Prostate gland (tissue), 2 donors: ENCODE measurements around the gene DGAT2L6.

Source experiments
- POLR2AphosphoS5 ChIP-seq: sonication (generic); formaldehyde crosslinking; IDR thresholded peaks from one replicate; pipeline ENCODE4 v1.6.1; 2017; ENCODE audit warnings: antibody characterized with exemption
- TF ChIP-seq, protein P1 (sequence below), 4 experiments: fragments of 200-600 bp in 2 of 4; fragments of 450-650 bp in 2 of 4; sonication (generic) in 2 of 4; IDR thresholded peaks; 1 replicate in 3 of 4; 2 replicates in 1 of 4; pipeline ENCODE4 v1.5.1; 2016 to 2019; ENCODE audit warnings: antibody characterized with exemption in 4 of 4, mild to moderate bottlenecking in 2 of 4, moderate library complexity in 2 of 4

- TF ChIP-seq, protein P1, sequence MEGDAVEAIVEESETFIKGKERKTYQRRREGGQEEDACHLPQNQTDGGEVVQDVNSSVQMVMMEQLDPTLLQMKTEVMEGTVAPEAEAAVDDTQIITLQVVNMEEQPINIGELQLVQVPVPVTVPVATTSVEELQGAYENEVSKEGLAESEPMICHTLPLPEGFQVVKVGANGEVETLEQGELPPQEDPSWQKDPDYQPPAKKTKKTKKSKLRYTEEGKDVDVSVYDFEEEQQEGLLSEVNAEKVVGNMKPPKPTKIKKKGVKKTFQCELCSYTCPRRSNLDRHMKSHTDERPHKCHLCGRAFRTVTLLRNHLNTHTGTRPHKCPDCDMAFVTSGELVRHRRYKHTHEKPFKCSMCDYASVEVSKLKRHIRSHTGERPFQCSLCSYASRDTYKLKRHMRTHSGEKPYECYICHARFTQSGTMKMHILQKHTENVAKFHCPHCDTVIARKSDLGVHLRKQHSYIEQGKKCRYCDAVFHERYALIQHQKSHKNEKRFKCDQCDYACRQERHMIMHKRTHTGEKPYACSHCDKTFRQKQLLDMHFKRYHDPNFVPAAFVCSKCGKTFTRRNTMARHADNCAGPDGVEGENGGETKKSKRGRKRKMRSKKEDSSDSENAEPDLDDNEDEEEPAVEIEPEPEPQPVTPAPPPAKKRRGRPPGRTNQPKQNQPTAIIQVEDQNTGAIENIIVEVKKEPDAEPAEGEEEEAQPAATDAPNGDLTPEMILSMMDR (IDR thresholded peaks at IDR 0.05), result no peak
- no peak for TF ChIP-seq POLR2AphosphoS5
Measured at GRCh38 chrX:70129816-70130215, 47.5 kb upstream of the DGAT2L6 start.
